ENCODE data around the gene C1QTNF4.

Gene C1QTNF4

GRCh38 chr11:47592970-47593369 is 1.2 kb downstream of the C1QTNF4 start:
- no peak for DNase-seq (ENCODE audit: low read depth)

- DNase-seq (ENCODE audit: low read depth) = no peak
Observed at GRCh38 chr11:47592251-47592650, 2.0 kb downstream of the C1QTNF4 start.

- DNase-seq (ENCODE audit: low read depth) = no peak
Observed at GRCh38 chr11:47591764-47592163, 2.4 kb downstream of the C1QTNF4 start.

GRCh38 chr11:47589977-47590861 is 4.0 kb downstream of the C1QTNF4 start:
- DNase-seq (ENCODE audit: low read depth) = no peak

GRCh38 chr11:47589584-47589976 is 4.6 kb downstream of the C1QTNF4 start:
- no peak for DNase-seq (ENCODE audit: low read depth)

GRCh38 chr11:47589118-47589517 is 5.1 kb downstream of the C1QTNF4 start:
- DNase-seq (ENCODE audit: low read depth) = no peak

GRCh38 chr11:47587723-47588326 is 6.4 kb downstream of the C1QTNF4 start:
- no peak for DNase-seq (ENCODE audit: low read depth)

- no peak for DNase-seq (ENCODE audit: low read depth)
Observed at GRCh38 chr11:47587039-47587716, 7.0 kb downstream of the C1QTNF4 start.

- no peak for DNase-seq (ENCODE audit: low read depth)
Observed at GRCh38 chr11:47586098-47586855, 7.9 kb downstream of the C1QTNF4 start, which contains the start of gene FAM180B. Gene FAM180B, plus strand, starts transcription at chr11:47586678. Its CDS starts 91 bp downstream, at chr11:47586769.

GRCh38 chr11:47583844-47584243 is 10.4 kb downstream of the C1QTNF4 start:
- no peak for DNase-seq (ENCODE audit: low read depth)

GRCh38 chr11:47578524-47579494 is 15.4 kb downstream of the C1QTNF4 start, which contains the start of the genes KBTBD4 and NDUFS3:
Gene KBTBD4, minus strand, starts transcription at chr11:47578970. Its CDS starts 19 bp downstream, at chr11:47578951.
Gene NDUFS3, plus strand, starts transcription at chr11:47579074. Its CDS starts 18 bp downstream, at chr11:47579092.
- peak; percentile 85 for DNase-seq (ENCODE audit: low read depth)

GRCh38 chr11:47577460-47578041 is 16.7 kb downstream of the C1QTNF4 start:
- peak; percentile 41 for DNase-seq (ENCODE audit: low read depth)

GRCh38 chr11:47573321-47573720 is 20.9 kb downstream of the C1QTNF4 start:
- DNase-seq (ENCODE audit: low read depth) = no peak

- no peak for DNase-seq (ENCODE audit: low read depth)
Observed at GRCh38 chr11:47572715-47573255, 21.4 kb downstream of the C1QTNF4 start.

GRCh38 chr11:47571895-47572294 is 22.3 kb downstream of the C1QTNF4 start:
- peak; percentile 85 for DNase-seq (ENCODE audit: low read depth)

GRCh38 chr11:47571357-47571729 is 22.9 kb downstream of the C1QTNF4 start:
- DNase-seq (ENCODE audit: low read depth) = no peak

GRCh38 chr11:47570651-47571356 is 23.4 kb downstream of the C1QTNF4 start:
- DNase-seq (ENCODE audit: low read depth) = no peak

- no peak for DNase-seq (ENCODE audit: low read depth)
Observed at GRCh38 chr11:47569646-47570045, 24.6 kb downstream of the C1QTNF4 start.

- peak; percentile 23 for DNase-seq (ENCODE audit: low read depth)
Observed at GRCh38 chr11:47566149-47566698, 28.0 kb downstream of the C1QTNF4 start.
